ENCODE results near the gene HS1BP3. TPM values are rescaled to one million over a fixed set of nuclear protein-coding genes. Genes with fewer than 3 reads are reported as not detected.

HS1BP3 gene
- total RNA-seq, 1 donor from 2014 or later: 22.1 TPM

- Mint-ChIP-seq H3K9me3 (no peaks in the 10 kb centered on the region), H3K4me3 (no peak overlapping the region), H3K27me3 (no peaks in the 10 kb centered on the region), H3K4me1 (ENCODE audit: unreplicated experiment) (peaks cover 25% of the 10 kb centered on the region), H3K27ac (no peak overlapping the region), H3K36me3 (peaks cover 4% of the 10 kb centered on the region)
- no peak for DNase-seq (ENCODE audit: extremely low spot score, unreplicated experiment)
- TF ChIP-seq CTCF (conservative IDR thresholded peaks at IDR 0.05): no peak
Measured at GRCh38 chr2:20625491-20626391, 25.2 kb downstream of the HS1BP3 start.

- Mint-ChIP-seq H3K4me3 (no peak overlapping the region), H3K4me1 (ENCODE audit: unreplicated experiment) (peaks cover 30% of the 10 kb centered on the region), H3K36me3 (peaks cover 6% of the 10 kb centered on the region), H3K27ac (no peak overlapping the region), H3K9me3 (no peaks in the 10 kb centered on the region), H3K27me3 (no peaks in the 10 kb centered on the region)
- DNase-seq (ENCODE audit: extremely low spot score, unreplicated experiment): no peak
- no peak for TF ChIP-seq CTCF (conservative IDR thresholded peaks at IDR 0.05)
Measured at GRCh38 chr2:20624884-20625485, 25.9 kb downstream of the HS1BP3 start.

- no peak overlapping the region for H3K4me3 Mint-ChIP-seq
- no peak for DNase-seq (ENCODE audit: extremely low spot score, unreplicated experiment)
- H3K9me3 Mint-ChIP-seq: no peaks in the 10 kb centered on the region
- H3K27me3 Mint-ChIP-seq: no peaks in the 10 kb centered on the region
- peaks cover 6% of the 10 kb centered on the region for H3K36me3 Mint-ChIP-seq
- TF ChIP-seq CTCF (conservative IDR thresholded peaks at IDR 0.05): no peak
- H3K27ac Mint-ChIP-seq: no peak overlapping the region
- H3K4me1 Mint-ChIP-seq (ENCODE audit: unreplicated experiment): peaks cover 30% of the 10 kb centered on the region
Measured at GRCh38 chr2:20624156-20624883, 26.6 kb downstream of the HS1BP3 start.

- Mint-ChIP-seq H3K4me1 (ENCODE audit: unreplicated experiment) (peaks cover 30% of the 10 kb centered on the region), H3K9me3 (no peaks in the 10 kb centered on the region), H3K27ac (no peak overlapping the region), H3K36me3 (peaks cover 6% of the 10 kb centered on the region), H3K4me3 (no peak overlapping the region), H3K27me3 (no peaks in the 10 kb centered on the region)
- no peak for TF ChIP-seq CTCF (conservative IDR thresholded peaks at IDR 0.05)
- DNase-seq (ENCODE audit: extremely low spot score, unreplicated experiment): no peak
Measured at GRCh38 chr2:20623741-20624155, 27.1 kb downstream of the HS1BP3 start.

- no peak for DNase-seq (ENCODE audit: extremely low spot score, unreplicated experiment)
- Mint-ChIP-seq H3K27ac (peak overlapping the region; percentile 41), H3K36me3 (peaks cover 6% of the 10 kb centered on the region), H3K4me1 (ENCODE audit: unreplicated experiment) (peaks cover 30% of the 10 kb centered on the region), H3K27me3 (no peaks in the 10 kb centered on the region), H3K9me3 (no peaks in the 10 kb centered on the region), H3K4me3 (no peak overlapping the region)
- no peak for TF ChIP-seq CTCF (conservative IDR thresholded peaks at IDR 0.05)
Measured at GRCh38 chr2:20623241-20623640, 27.7 kb downstream of the HS1BP3 start.

All from type B pancreatic cell (in vitro differentiated cells).